ENCODE results near the gene RFK. TPM values are rescaled to one million over a fixed set of nuclear protein-coding genes. Genes with fewer than 3 reads are reported as not detected.

The RFK gene
- total and polyA plus RNA-seq, 2 of the 13 experiments (the other 11 are each of a cell fraction or from before 2014, with no cell fraction given): 18.2 to 37.2 TPM

- peak; percentile 71 for TF ChIP-seq ARID5B (CRISPR knock-in tag; IDR thresholded peaks at IDR 0.05)
- TF ChIP-seq NFYB (CRISPR knock-in tag; IDR thresholded peaks at IDR 0.05): no peak
- TF ChIP-seq ASH2L (IDR thresholded peaks at IDR 0.05; ENCODE audit: insufficient read length, low read depth, low read length): no peak
- TF ChIP-seq NFE2 (CRISPR knock-in tag; IDR thresholded peaks at IDR 0.05): no peak
- TF ChIP-seq ZNF224 (CRISPR knock-in tag; IDR thresholded peaks at IDR 0.05): no peak
- TF ChIP-seq FOXP1 (IDR thresholded peaks at IDR 0.05): no peak
- peak; percentile 64; the same call in 1 of the 2 replicates for TF ChIP-seq FOXP1 (CRISPR knock-in tag; IDR thresholded peaks at IDR 0.05)
- peak; percentile 54; the same call in 1 of the 2 replicates for TF ChIP-seq HNF4G (IDR thresholded peaks at IDR 0.05; ENCODE audit: borderline replicate concordance, low read depth, low read length)
- TF ChIP-seq HNF4G (CRISPR knock-in tag; IDR thresholded peaks at IDR 0.05; ENCODE audit: borderline replicate concordance, low read depth): peak; percentile 52; the same call in 1 of the 2 replicates
- no peak for TF ChIP-seq SPEN (CRISPR knock-in tag; IDR thresholded peaks at IDR 0.05; ENCODE audit: low read depth)
- TF ChIP-seq ZNF7 (CRISPR knock-in tag; IDR thresholded peaks at IDR 0.05): peak; percentile 64; the same call in 1 of the 2 replicates
- TF ChIP-seq KLF11 (CRISPR knock-in tag; IDR thresholded peaks at IDR 0.05): no peak
- peak; percentile 56; the same call in 1 of the 2 replicates for TF ChIP-seq ZNF710 (CRISPR knock-in tag; IDR thresholded peaks at IDR 0.05; ENCODE audit: borderline replicate concordance)
- TF ChIP-seq THYN1 (CRISPR knock-in tag; IDR thresholded peaks at IDR 0.05; ENCODE audit: borderline replicate concordance, low read depth): no peak
- TF ChIP-seq PAXIP1 (CRISPR knock-in tag; conservative IDR thresholded peaks at IDR 0.05): peak; percentile 82
- TF ChIP-seq ATAD3A (CRISPR knock-in tag; IDR thresholded peaks at IDR 0.05): no peak
- no peak for TF ChIP-seq ISX (CRISPR knock-in tag; conservative IDR thresholded peaks at IDR 0.05)
- no peak for TF ChIP-seq SNAI1 (CRISPR knock-in tag; IDR thresholded peaks at IDR 0.05; ENCODE audit: borderline replicate concordance)
- TF ChIP-seq HDAC6 (IDR thresholded peaks at IDR 0.05; ENCODE audit: low read depth, low read length): no peak
- TF ChIP-seq DRAP1 (CRISPR knock-in tag; IDR thresholded peaks at IDR 0.05): 0 out of 2 replicates have a peak, but pooled peaks have one; percentile 41
Measured at GRCh38 chr9:76401580-76402354, 7.5 kb upstream of the RFK start (continued).

All from HepG2 (cell line).